Measurements from ENCODE around the gene UGT1A8. TPM values are rescaled to one million over a fixed set of nuclear protein-coding genes. Genes with fewer than 3 reads are reported as not detected.

The UGT1A8 gene
- total and polyA plus RNA-seq, 2 donors (not counting 1 experiment from before 2014, with no cell fraction given) = not detected

- Histone ChIP-seq H3K4me1 (ENCODE audit: control insufficient read depth in 2 of 2, insufficient read depth in 2 of 2, low read length in 2 of 2) (no peaks in the 10 kb centered on the region), H3K79me2 (ENCODE audit: control insufficient read depth, insufficient read depth, low read length) (no peaks in the 10 kb centered on the region), H3K4me3 (ENCODE audit: control extremely low read depth in 1 of 5, extremely low read depth in 1 of 5, insufficient read depth in 1 of 5, low read depth in 2 of 5, low read length in 4 of 5) (no peak within 1 kb of the TSS), H3K27ac (ENCODE audit: low read length in 2 of 2) (no peak within 1 kb of the TSS), H3K4me2 (replicated peaks; ENCODE audit: low read depth, low read length, poor library complexity, severe bottlenecking) (no peak within 1 kb of the TSS), H2AFZ (ENCODE audit: insufficient read depth, low read depth, low read length, poor library complexity, severe bottlenecking) (no peak within 1 kb of the TSS), H3K9ac (ENCODE audit: low read length) (no peak within 1 kb of the TSS), H3K9me3 (ENCODE audit: control extremely low read depth in 1 of 3, control insufficient read depth in 2 of 3, insufficient read depth in 1 of 3, low read length in 2 of 3) (no peaks in the 10 kb centered on the region), H3K27me3 (replicated peaks in 1 of 4; ENCODE audit: control extremely low read depth in 1 of 4, control insufficient read depth in 3 of 4, insufficient read depth in 4 of 4, low read length in 3 of 4) (peaks cover 0 to 8% (median 1%) of the 10 kb centered on the region in 4 experiments), H3K36me3 (replicated peaks in 1 of 2; ENCODE audit: control extremely low read depth in 1 of 2, control insufficient read depth in 1 of 2, extremely low read depth in 1 of 2, insufficient read depth in 2 of 2, low read length in 1 of 2) (no peaks in the 10 kb centered on the region), H4K20me1 (ENCODE audit: control insufficient read depth, insufficient read depth, low read length, poor library complexity, severe bottlenecking) (no peaks in the 10 kb centered on the region)
- no peak for TF ChIP-seq CTCF (IDR thresholded peaks at IDR 0.05)
- no peak for TF ChIP-seq EZH2 (IDR thresholded peaks at IDR 0.05; ENCODE audit: borderline replicate concordance, insufficient read depth, low read depth, low read length, poor library complexity, severe bottlenecking)
- H3K9me3 Mint-ChIP-seq (ENCODE audit: insufficient read depth) = no peaks in the 10 kb centered on the region
- DNase-seq (no peak), ATAC-seq (ENCODE audit: low read depth) (no peak)
- ChIA-PET CTCF (interaction anchor here (0.6 kb wide), 1 partner anchor 14 kb away, joined by 3 read pairs; no protein-coding TSS in a partner anchor), POLR2A (no interaction called here)
- no peaks in the 10 kb centered on the region for H3K4me1 Mint-ChIP-seq
- WGBS (ENCODE audit: insufficient coverage) = 88% methylated on average over 7 of the region's 7 CpGs
- H3K27ac Mint-ChIP-seq = no peak within 1 kb of the TSS
- peaks cover 36% of the 10 kb centered on the region for H3K27me3 Mint-ChIP-seq
- intact Hi-C loops (cut with micrococcal nuclease) = no loop called here
- no peak within 1 kb of the TSS for H3K4me3 Mint-ChIP-seq
Measured at GRCh38 chr2:233718552-233718951, 101.1 kb downstream of the UGT1A8 start, which contains the start of gene UGT1A4. UGT1A4 (plus strand) TSS chr2:233718736; CDS start chr2:233718821, 85 bp downstream.

GRCh38 chr2:233728723-233729301, 111.4 kb downstream of the UGT1A8 start, which contains the start of gene UGT1A3:
UGT1A3 (plus strand) TSS chr2:233729042; CDS start chr2:233729127, 85 bp downstream.
- Histone ChIP-seq H3K4me3 (ENCODE audit: control extremely low read depth in 1 of 5, extremely low read depth in 1 of 5, insufficient read depth in 1 of 5, low read depth in 2 of 5, low read length in 4 of 5) (no peak within 1 kb of the TSS), H3K79me2 (ENCODE audit: control insufficient read depth, insufficient read depth, low read length) (no peaks in the 10 kb centered on the region), H3K9ac (ENCODE audit: low read length) (no peak within 1 kb of the TSS), H2AFZ (ENCODE audit: insufficient read depth, low read depth, low read length, poor library complexity, severe bottlenecking) (no peak within 1 kb of the TSS), H3K36me3 (replicated peaks in 1 of 2; ENCODE audit: control extremely low read depth in 1 of 2, control insufficient read depth in 1 of 2, extremely low read depth in 1 of 2, insufficient read depth in 2 of 2, low read length in 1 of 2) (no peaks in the 10 kb centered on the region), H3K4me1 (ENCODE audit: control insufficient read depth in 2 of 2, insufficient read depth in 2 of 2, low read length in 2 of 2) (no peaks in the 10 kb centered on the region), H3K9me3 (ENCODE audit: control extremely low read depth in 1 of 3, control insufficient read depth in 2 of 3, insufficient read depth in 1 of 3, low read length in 2 of 3) (no peaks in the 10 kb centered on the region), H3K27ac (ENCODE audit: low read length in 2 of 2) (no peak within 1 kb of the TSS), H3K4me2 (replicated peaks; ENCODE audit: low read depth, low read length, poor library complexity, severe bottlenecking) (no peak within 1 kb of the TSS), H4K20me1 (ENCODE audit: control insufficient read depth, insufficient read depth, low read length, poor library complexity, severe bottlenecking) (no peaks in the 10 kb centered on the region), H3K27me3 (replicated peaks in 1 of 4; ENCODE audit: control extremely low read depth in 1 of 4, control insufficient read depth in 3 of 4, insufficient read depth in 4 of 4, low read length in 3 of 4) (peaks cover 0 to 5% (median 0%) of the 10 kb centered on the region in 4 experiments)
- intact Hi-C loops (cut with micrococcal nuclease) = no loop called here
- ATAC-seq (ENCODE audit: low read depth) (no peak), DNase-seq (no peak)
- no peak for TF ChIP-seq EZH2 (IDR thresholded peaks at IDR 0.05; ENCODE audit: borderline replicate concordance, insufficient read depth, low read depth, low read length, poor library complexity, severe bottlenecking)
- TF ChIP-seq CTCF (IDR thresholded peaks at IDR 0.05) = no peak
- ChIA-PET POLR2A (no interaction called here), CTCF (no interaction called here)
- WGBS (ENCODE audit: insufficient coverage) = 90% methylated on average over 8 of the region's 8 CpGs
- Mint-ChIP-seq H3K4me3 (no peak within 1 kb of the TSS), H3K27ac (no peak within 1 kb of the TSS), H3K9me3 (ENCODE audit: insufficient read depth) (no peaks in the 10 kb centered on the region), H3K4me1 (no peaks in the 10 kb centered on the region), H3K27me3 (peaks cover 27% of the 10 kb centered on the region)

Measured in B cell (primary cell).